WTC11 (cell line): ENCODE measurements around the gene PIK3CA.

Source experiments
- TF ChIP-seq, protein P1 (sequence below): sonication (generic); formaldehyde crosslinking; IDR thresholded peaks from 2 replicates; pipeline ENCODE4 v1.8.0; 2022; ENCODE audit warnings: mild to moderate bottlenecking, missing genetic modification reagents
- TF ChIP-seq, protein P2 (sequence below): sonication (generic); formaldehyde crosslinking; conservative IDR thresholded peaks from 2 replicates; pipeline ENCODE4 v1.8.1; 2022; ENCODE audit warnings: mild to moderate bottlenecking, missing genetic modification reagents

DNA sequence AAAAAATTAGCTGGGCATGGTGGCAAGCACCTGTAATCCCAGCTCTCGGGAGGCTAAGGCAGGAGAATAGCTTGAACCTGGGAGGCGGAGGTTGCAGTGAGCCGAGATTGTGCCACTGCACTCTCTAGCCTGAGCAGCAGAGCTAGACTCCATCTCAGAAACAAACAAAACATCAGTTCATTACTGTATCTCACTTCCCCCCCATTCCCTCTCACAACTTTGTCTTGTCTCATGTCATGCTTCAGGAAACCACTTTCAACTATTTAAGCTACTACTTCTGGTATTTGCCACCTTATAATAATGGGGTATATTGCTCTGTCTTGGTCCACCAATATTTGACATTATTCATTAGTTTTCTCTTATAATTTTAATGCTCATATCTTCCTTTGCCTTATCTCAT lies 26.2 kb downstream of the PIK3CA start:
- TF ChIP-seq, protein P1, sequence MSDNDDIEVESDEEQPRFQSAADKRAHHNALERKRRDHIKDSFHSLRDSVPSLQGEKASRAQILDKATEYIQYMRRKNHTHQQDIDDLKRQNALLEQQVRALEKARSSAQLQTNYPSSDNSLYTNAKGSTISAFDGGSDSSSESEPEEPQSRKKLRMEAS (CRISPR knock-in tag), result no peak
- TF ChIP-seq, protein P2, sequence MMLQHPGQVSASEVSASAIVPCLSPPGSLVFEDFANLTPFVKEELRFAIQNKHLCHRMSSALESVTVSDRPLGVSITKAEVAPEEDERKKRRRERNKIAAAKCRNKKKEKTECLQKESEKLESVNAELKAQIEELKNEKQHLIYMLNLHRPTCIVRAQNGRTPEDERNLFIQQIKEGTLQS (CRISPR knock-in tag), result no peak
